Smooth muscle cell (in vitro differentiated cells): ENCODE data around the gene HLA-DQA2. TPM values are rescaled to one million over a fixed set of nuclear protein-coding genes. Genes with fewer than 3 reads are reported as not detected.

Experiments
- DNase-seq: peaks from one replicate; lab custom pipeline; 2025; ENCODE audit not compliant: unreplicated experiment; lab: John Stamatoyannopoulos, UW
- H2AFZ ChIP-seq: fragments of 200-600 bp; sonication (generic); 2 replicates; pipeline ENCODE4 v1.6.0; 2016; ENCODE audit warnings: antibody characterized with exemption, low read depth, mild to moderate bottlenecking
- H3F3A ChIP-seq: fragments of 200-600 bp; sonication (generic); 2 replicates; pipeline ENCODE4 v1.6.0; 2017; ENCODE audit warnings: antibody characterized with exemption, low read depth
- H3K27ac ChIP-seq: fragments of 200-600 bp; sonication (generic); 2 replicates; pipeline ENCODE4 v1.5.1; 2016; ENCODE audit warnings: low read depth, mild to moderate bottlenecking
- H3K27me3 ChIP-seq: fragments of 200-600 bp; sonication (generic); 2 replicates; pipeline ENCODE4 v1.6.1; 2016; ENCODE audit warnings: low read depth, mild to moderate bottlenecking
- H3K36me3 ChIP-seq: fragments of 200-600 bp; sonication (generic); 2 replicates; pipeline ENCODE4 v1.5.1; 2016; ENCODE audit warnings: low read depth
- H3K4me1 ChIP-seq: fragments of 200-600 bp; sonication (generic); 2 replicates; pipeline ENCODE4 v1.5.1; 2016; ENCODE audit warnings: low read depth
- H3K4me2 ChIP-seq: fragments of 200-600 bp; sonication (generic); 2 replicates; pipeline ENCODE4 v1.6.0; 2016; ENCODE audit warnings: mild to moderate bottlenecking
- H3K4me3 ChIP-seq: fragments of 200-600 bp; sonication (generic); 2 replicates; pipeline ENCODE4 v1.5.1; 2016; ENCODE audit warnings: mild to moderate bottlenecking
- H3K79me2 ChIP-seq: fragments of 200-600 bp; sonication (generic); 2 replicates; pipeline ENCODE4 v1.6.0; 2016; ENCODE audit warnings: low read depth, mild to moderate bottlenecking
- H3K9ac ChIP-seq: fragments of 200-600 bp; sonication (generic); 2 replicates; pipeline ENCODE4 v1.6.0; 2016; ENCODE audit warnings: low read depth
- H3K9me3 ChIP-seq: fragments of 200-600 bp; sonication (generic); replicated peaks from 2 replicates; pipeline ENCODE4 v1.5.1; 2016; ENCODE audit warnings: low read depth
- H4K20me1 ChIP-seq: fragments of 200-600 bp; sonication (generic); 2 replicates; pipeline ENCODE4 v1.6.0; 2016; ENCODE audit warnings: low read depth
- WGBS: methylation state at CpG from one replicate; pipeline ENCODE4 v1.1.7; 2016; ENCODE audit warnings: low lambda C conversion rate; 5-methylcytosine and 5-hydroxymethylcytosine counted together
- polyA plus RNA-seq: library from polyadenylated mRNA; unstranded; fragments of >200 nt; fragmentation: Nextera tagmentation; extraction: Ambion mirVana; gene quantifications from 2 replicates; pipeline ENCODE4 v1.2.1, GENCODE V29; 2016
- total RNA-seq: library from RNA; depleted of rRNA; stranded (reverse); fragments of >200 nt; gene quantifications from 2 replicates; pipeline ENCODE4 v1.2.3, GENCODE V29; 2014
- TF ChIP-seq, protein P1 (sequence below): fragments of 200-600 bp; sonication (generic); IDR thresholded peaks from 2 replicates; pipeline ENCODE4 v1.5.1; 2017; ENCODE audit warnings: borderline replicate concordance, mild to moderate bottlenecking, antibody characterized with exemption; ENCODE audit not compliant: insufficient read depth, poor library complexity, severe bottlenecking

The HLA-DQA2 gene
- total RNA-seq (not detected in 2 replicates), polyA plus RNA-seq (not detected in 2 replicates)

DNA sequence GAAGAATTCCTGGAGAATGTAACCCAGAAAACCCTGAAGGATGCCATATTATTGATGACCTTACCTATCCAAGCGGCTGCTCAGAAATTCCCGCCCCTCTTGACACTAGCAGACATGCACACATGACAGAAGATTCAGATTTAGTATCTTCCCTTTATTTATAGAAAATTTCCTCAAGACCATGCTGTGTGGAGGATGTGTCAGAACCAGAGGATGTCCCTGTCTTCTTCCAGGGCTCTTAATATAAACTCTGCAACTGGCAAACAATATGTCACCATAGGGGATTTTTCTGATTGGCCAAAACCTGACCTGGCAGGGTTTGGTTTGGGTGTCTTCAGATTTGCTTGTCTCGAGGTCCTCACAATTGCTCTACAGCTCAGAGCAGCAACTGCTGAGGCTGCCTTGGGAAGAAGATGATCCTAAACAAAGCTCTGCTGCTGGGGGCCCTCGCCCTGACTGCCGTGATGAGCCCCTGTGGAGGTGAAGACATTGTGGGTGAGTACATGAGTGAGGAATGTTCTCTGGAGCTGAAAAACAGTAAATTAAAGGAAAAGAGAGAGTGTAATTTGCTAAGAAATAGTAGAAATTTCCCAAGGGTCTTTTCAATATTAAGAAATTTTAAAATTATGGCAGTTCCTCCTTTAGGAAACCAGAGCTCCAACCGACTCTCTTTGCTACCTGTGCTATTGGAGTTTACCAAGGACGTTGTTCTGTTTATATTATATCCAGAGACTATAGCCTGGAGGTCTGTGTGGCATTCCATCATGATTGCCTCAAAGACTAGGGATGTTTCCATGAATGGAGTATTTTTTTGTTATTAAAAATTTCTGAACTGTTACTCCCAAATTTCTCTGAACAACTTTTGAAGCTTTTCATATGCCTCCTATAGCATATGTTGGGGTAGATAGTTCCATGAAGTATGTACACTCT, at the start of gene HLA-DQA2:
TSS of gene HLA-DQA2 (plus strand) at position 361 of the 930 bp plus-strand sequence. CDS start at position 414, 53 bp downstream.
- no peak for DNase-seq
- Histone ChIP-seq H3K4me3 (no peak within 1 kb of the TSS), H3F3A (no peaks in the 10 kb centered on the region), H3K79me2 (no peaks in the 10 kb centered on the region), H3K27me3 (peaks cover 10% of the 10 kb centered on the region), H3K9me3 (no peaks in the 10 kb centered on the region), H3K27ac (no peak within 1 kb of the TSS), H3K4me2 (no peak within 1 kb of the TSS), H3K4me1 (no peaks in the 10 kb centered on the region), H3K36me3 (no peaks in the 10 kb centered on the region), H2AFZ (no peak within 1 kb of the TSS), H3K9ac (no peak within 1 kb of the TSS), H4K20me1 (no peaks in the 10 kb centered on the region)
- TF ChIP-seq, protein P1, sequence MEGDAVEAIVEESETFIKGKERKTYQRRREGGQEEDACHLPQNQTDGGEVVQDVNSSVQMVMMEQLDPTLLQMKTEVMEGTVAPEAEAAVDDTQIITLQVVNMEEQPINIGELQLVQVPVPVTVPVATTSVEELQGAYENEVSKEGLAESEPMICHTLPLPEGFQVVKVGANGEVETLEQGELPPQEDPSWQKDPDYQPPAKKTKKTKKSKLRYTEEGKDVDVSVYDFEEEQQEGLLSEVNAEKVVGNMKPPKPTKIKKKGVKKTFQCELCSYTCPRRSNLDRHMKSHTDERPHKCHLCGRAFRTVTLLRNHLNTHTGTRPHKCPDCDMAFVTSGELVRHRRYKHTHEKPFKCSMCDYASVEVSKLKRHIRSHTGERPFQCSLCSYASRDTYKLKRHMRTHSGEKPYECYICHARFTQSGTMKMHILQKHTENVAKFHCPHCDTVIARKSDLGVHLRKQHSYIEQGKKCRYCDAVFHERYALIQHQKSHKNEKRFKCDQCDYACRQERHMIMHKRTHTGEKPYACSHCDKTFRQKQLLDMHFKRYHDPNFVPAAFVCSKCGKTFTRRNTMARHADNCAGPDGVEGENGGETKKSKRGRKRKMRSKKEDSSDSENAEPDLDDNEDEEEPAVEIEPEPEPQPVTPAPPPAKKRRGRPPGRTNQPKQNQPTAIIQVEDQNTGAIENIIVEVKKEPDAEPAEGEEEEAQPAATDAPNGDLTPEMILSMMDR = no peak
- whole genome bisulfite sequencing = 80% methylated on average over 7 of the region's 7 CpGs

DNA sequence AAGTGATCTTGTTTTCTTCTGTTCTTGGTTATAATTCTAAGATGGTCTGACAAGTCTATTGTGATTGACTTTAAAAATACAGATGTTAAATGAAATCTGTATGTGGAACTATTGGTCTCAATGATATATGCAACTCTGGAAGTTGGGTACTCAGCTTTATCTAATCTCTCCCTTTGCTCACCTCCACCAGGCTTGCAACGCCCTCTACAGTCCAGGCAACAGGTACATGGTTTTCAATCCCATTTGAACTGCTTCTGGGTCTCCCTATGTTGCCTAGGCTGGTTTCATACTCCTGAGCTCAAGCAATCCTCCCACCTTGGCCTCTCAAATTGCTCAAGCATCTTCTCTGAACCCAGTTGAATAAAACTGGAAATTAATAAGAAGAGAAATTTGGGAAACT, 49.2 kb upstream of the HLA-DQA2 start:
- H3K27me3 ChIP-seq = no peaks in the 10 kb centered on the region
- H3K4me3 ChIP-seq = no peak overlapping the region
- H2AFZ ChIP-seq = no peak overlapping the region
- no peak overlapping the region for H3K9ac ChIP-seq
- DNase-seq = no peak
- H4K20me1 ChIP-seq = no peaks in the 10 kb centered on the region
- no peaks in the 10 kb centered on the region for H3K9me3 ChIP-seq
- H3K4me2 ChIP-seq = no peak overlapping the region
- no peaks in the 10 kb centered on the region for H3K36me3 ChIP-seq
- no peaks in the 10 kb centered on the region for H3K4me1 ChIP-seq
- WGBS = 0% methylated on average over 1 of the region's 1 CpG
- TF ChIP-seq, protein P1 = peak; percentile 36
- no peak overlapping the region for H3K27ac ChIP-seq
- H3F3A ChIP-seq = no peaks in the 10 kb centered on the region
- no peaks in the 10 kb centered on the region for H3K79me2 ChIP-seq

DNA sequence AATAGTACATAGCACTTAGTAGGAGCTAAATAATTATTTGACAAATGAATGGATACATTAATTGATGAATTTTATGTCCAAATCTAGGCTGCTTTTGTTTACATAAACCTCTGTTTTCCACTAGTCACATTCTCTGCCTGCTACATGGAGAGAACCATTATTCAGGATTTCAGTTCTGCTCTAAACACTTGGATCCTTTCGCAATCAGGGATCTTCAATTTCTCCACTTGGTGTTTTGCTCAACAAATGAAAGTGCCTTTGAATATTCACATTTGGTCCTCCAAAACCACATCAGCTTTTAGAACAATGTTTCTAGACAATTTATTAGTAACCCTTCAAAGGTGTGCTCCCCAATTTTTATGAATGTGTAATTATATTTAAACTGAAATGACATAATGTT, 44.2 kb upstream of the HLA-DQA2 start:
- Histone ChIP-seq H4K20me1 (no peaks in the 10 kb centered on the region), H3K9me3 (no peaks in the 10 kb centered on the region), H3K4me2 (no peak overlapping the region), H3K36me3 (no peaks in the 10 kb centered on the region), H3F3A (no peaks in the 10 kb centered on the region), H3K9ac (no peak overlapping the region), H3K27ac (no peak overlapping the region), H3K4me1 (no peaks in the 10 kb centered on the region), H3K4me3 (no peak overlapping the region), H2AFZ (no peak overlapping the region), H3K79me2 (no peaks in the 10 kb centered on the region), H3K27me3 (peaks cover 7% of the 10 kb centered on the region)
- no peak for DNase-seq
- 97% methylated on average over 1 of the region's 1 CpG for WGBS
- TF ChIP-seq, protein P1 = no peak
